GM12878 (cell line): Measurements from ENCODE around the gene ACAP2. TPM values are rescaled to one million over a fixed set of nuclear protein-coding genes. Genes with fewer than 3 reads are reported as not detected.

Experiments
- ATAC-seq: fragments of 200-7000 bp; cut with Tn5 transposase; 3 replicates; pipeline ENCODE4 v1.9.1; 2020; ENCODE audit warnings: mild to moderate bottlenecking, moderate library complexity
- BruUV-seq: library from RNA; stranded (reverse); fragments of 400-500 nt; replicated peaks from 2 replicates; lab custom pipeline; 2021; lab: Mats Ljungman, UMichigan
- CTCF ChIA-PET: fragments of 300-600 bp; sonication (Branson Sonifier 250); formaldehyde crosslinking; extraction: SDS; loops from one replicate; lab custom pipeline; 2021; ENCODE audit warnings: inconsistent platforms; lab: Yijun Ruan, JAX
- POLR2A ChIA-PET: fragments of 350-600 bp; formaldehyde crosslinking; extraction: SDS; loops from one replicate; lab custom pipeline; 2021; ENCODE audit warnings: inconsistent platforms; lab: Charles Lee
- RAD21 ChIA-PET: fragments of 300-600 bp; sonication (Branson Sonifier 250); formaldehyde crosslinking; loops from one replicate; lab custom pipeline; 2023; ENCODE audit warnings: antibody characterized with exemption; ENCODE audit not compliant: unreplicated experiment; lab: Charles Lee
- SMC1A ChIA-PET: fragments of 300-600 bp; sonication (Branson Sonifier 250); formaldehyde crosslinking; loops from one replicate; lab custom pipeline; 2023; ENCODE audit not compliant: unreplicated experiment, uncharacterized antibody; lab: Charles Lee
- DNase-seq: peaks from one replicate; pipeline ENCODE4 v3.0.0-alpha.2; 2011; ENCODE audit warnings: low read depth, low spot score
- FAIRE-seq: peaks from 3 replicates; lab custom pipeline; 2011; peaks lifted over from hg19 to GRCh38; lab: Jason Lieb, UNC
- H2AFZ ChIP-seq: 2 replicates; pipeline ENCODE4 v1.6.0; 2011; ENCODE audit warnings: low read depth, low read length, control low read depth; ENCODE audit not compliant: control insufficient read depth
- H3K27ac ChIP-seq: 2 replicates; pipeline ENCODE4 v1.5.1; 2011; ENCODE audit warnings: control low read depth; ENCODE audit not compliant: control insufficient read depth, insufficient read depth
- H3K27me3 ChIP-seq, 2 experiments: replicated peaks in 1 of 2; 2 replicates each; pipeline versions ENCODE4 v1.6.0 to v1.6.1; 2011; ENCODE audit warnings: low read length in 1 of 2; ENCODE audit not compliant: control insufficient read depth in 2 of 2, insufficient read depth in 2 of 2
- H3K36me3 ChIP-seq, 2 experiments: 2 replicates each; pipeline ENCODE4 v1.5.1; 2011; ENCODE audit warnings: low read length in 1 of 2; ENCODE audit not compliant: control insufficient read depth in 2 of 2, insufficient read depth in 2 of 2
- H3K4me1 ChIP-seq: 2 replicates; pipeline ENCODE4 v1.6.1; 2011; ENCODE audit warnings: mild to moderate bottlenecking, low read length, moderate library complexity, mixed read lengths; ENCODE audit not compliant: control insufficient read depth, insufficient read depth
- H3K4me2 ChIP-seq: 2 replicates; pipeline ENCODE4 v1.6.0; 2011; ENCODE audit warnings: control low read depth; ENCODE audit not compliant: control insufficient read depth, insufficient read depth
- H3K4me3 ChIP-seq: fragments of 200-600 bp; sonication (generic); 2 replicates; pipeline ENCODE4 v1.5.1; 2016
- H3K79me2 ChIP-seq: 2 replicates; pipeline ENCODE4 v1.6.0; 2011; ENCODE audit warnings: low read length; ENCODE audit not compliant: control insufficient read depth, insufficient read depth
- H3K9ac ChIP-seq: 2 replicates; pipeline ENCODE4 v1.8.0; 2011; ENCODE audit warnings: low read length, control low read depth, mixed read lengths; ENCODE audit not compliant: control insufficient read depth, insufficient read depth
- H3K9me3 ChIP-seq: replicated peaks from 3 replicates; pipeline ENCODE4 v1.5.1; 2011; ENCODE audit warnings: mild to moderate bottlenecking, low read length; ENCODE audit not compliant: control insufficient read depth, insufficient read depth
- H4K20me1 ChIP-seq: 2 replicates; pipeline ENCODE4 v1.6.0; 2011; ENCODE audit not compliant: control insufficient read depth, insufficient read depth
- BMI1 ChIP-seq: fragments of 450-650 bp; IDR thresholded peaks from 2 replicates; pipeline ENCODE4 v1.6.1; 2016; ENCODE audit warnings: mild to moderate bottlenecking, moderate library complexity, borderline replicate concordance
- CBFB ChIP-seq: IDR thresholded peaks from 2 replicates; pipeline ENCODE4 v1.6.1; 2016; ENCODE audit warnings: antibody characterized with exemption, low read depth
- CREB1 ChIP-seq: IDR thresholded peaks from 2 replicates; pipeline ENCODE4 v1.6.1; 2012; ENCODE audit warnings: low read depth, mild to moderate bottlenecking, inconsistent platforms
- ELK1 ChIP-seq: IDR thresholded peaks from 2 replicates; pipeline ENCODE4 v1.6.1; 2012; ENCODE audit warnings: low read depth, low read length, improper control_type of control experiment
- EZH2 ChIP-seq: IDR thresholded peaks from 2 replicates; pipeline ENCODE4 v1.6.1; 2012; ENCODE audit warnings: low read depth, mild to moderate bottlenecking, control low read depth, inconsistent platforms, low read length, borderline replicate concordance; ENCODE audit not compliant: control insufficient read depth
- MTA3 ChIP-seq: IDR thresholded peaks from 2 replicates; pipeline ENCODE4 v1.6.1; 2012; ENCODE audit warnings: low read length, inconsistent platforms, borderline replicate concordance
- POLR2AphosphoS2 ChIP-seq: IDR thresholded peaks from 2 replicates; pipeline ENCODE4 v1.6.1; 2011; ENCODE audit warnings: low read depth, mild to moderate bottlenecking, low read length, improper control_type of control experiment, moderate library complexity
- POU2F2 ChIP-seq: IDR thresholded peaks from 3 replicates; pipeline ENCODE4 v1.6.1; 2011; ENCODE audit warnings: low read depth, mild to moderate bottlenecking, low read length, borderline replicate concordance
- PRDM15 ChIP-seq: fragments of 450-650 bp; formaldehyde crosslinking; IDR thresholded peaks from 2 replicates; pipeline ENCODE4 v1.4.0; 2020; ENCODE audit warnings: mild to moderate bottlenecking, moderate library complexity
- SIN3A ChIP-seq: IDR thresholded peaks from 2 replicates; pipeline ENCODE4 v1.6.1; 2012; ENCODE audit warnings: low read depth, low read length, improper control_type of control experiment
- SIX5 ChIP-seq: IDR thresholded peaks from 2 replicates; pipeline ENCODE4 v1.6.1; 2011; ENCODE audit warnings: mild to moderate bottlenecking, low read depth, low read length, moderate library complexity; ENCODE audit not compliant: severe bottlenecking
- SMAD5 ChIP-seq: IDR thresholded peaks from 2 replicates; pipeline ENCODE4 v1.6.1; 2016; ENCODE audit warnings: antibody characterized with exemption, low read depth
- TCF12 ChIP-seq: IDR thresholded peaks from 2 replicates; pipeline ENCODE4 v1.6.1; 2011; ENCODE audit warnings: low read depth, mild to moderate bottlenecking, low read length
- TCF7 ChIP-seq: IDR thresholded peaks from 2 replicates; pipeline ENCODE4 v1.6.1; 2014; ENCODE audit warnings: antibody characterized with exemption, borderline replicate concordance
- WGBS: methylation state at CpG from one replicate; pipeline ENCODE4 v1.1.6; 2016; ENCODE audit warnings: low lambda C conversion rate; ENCODE audit not compliant: insufficient replicate concordance, insufficient coverage; ENCODE audit errors: missing lambda C conversion rate; 5-methylcytosine and 5-hydroxymethylcytosine counted together
- in situ Hi-C: fragments of 300-500 bp; cut with MboI; formaldehyde crosslinking; loops from 9 replicates; pipeline ENCODE4 v1.14.3; 2018; ENCODE audit warnings: mixed read lengths
- intact Hi-C: fragments of 100-400 bp; cut with micrococcal nuclease; formaldehyde crosslinking; loops from one replicate; pipeline ENCODE4 v1.14.2; 2022; ENCODE audit not compliant: unreplicated experiment
- polyA plus RNA-seq, 11 experiments: library from polyadenylated mRNA; depleted of rRNA in 4 of 11; unstranded in 6 of 11; stranded (reverse) in 5 of 11; fragments of >200 nt; fragmentation: Nextera tagmentation in 4 of 11; fragmentation: Illumina TruSeq in 1 of 11; extraction: Ambion mirVana in 4 of 11; extraction: Trizol in 1 of 11; gene quantifications; 1 replicate in 1 of 11; 2 replicates in 10 of 11; pipeline versions ENCODE4 v1.2.1 to v1.2.3, GENCODE V29; 2011 to 2016; ENCODE audit warnings: inconsistent platforms in 2 of 11, missing spikeins in 2 of 11, low read depth in 1 of 11
- total RNA-seq, 4 experiments: library from RNA; depleted of rRNA in 3 of 4; stranded (reverse); fragments of >200 nt in 3 of 4; fragmentation: Illumina TruSeq in 1 of 4; extraction: Trizol in 1 of 4; gene quantifications; 2 replicates each; pipeline versions ENCODE4 v1.2.1 to v1.2.3, GENCODE V29; 2013 to 2021
- TF ChIP-seq, protein P1 (sequence below): fragments of 450-650 bp; formaldehyde crosslinking; IDR thresholded peaks from 2 replicates; pipeline ENCODE4 v1.5.0; 2022; ENCODE audit warnings: mild to moderate bottlenecking, missing genetic modification characterization
- TF ChIP-seq, protein P2 (sequence below): IDR thresholded peaks from 2 replicates; pipeline ENCODE4 v1.6.1; 2012; ENCODE audit warnings: low read depth, low read length, improper control_type of control experiment

Gene ACAP2
- total and polyA plus RNA-seq, 10 of the 15 experiments (the other 5 are each of a cell fraction or from before 2014, with no cell fraction given), result 7.1 to 53.8 (median 35.7) TPM

GRCh38 chr3:195236801-195237570 is 205.8 kb downstream of the ACAP2 start:
- WGBS, result 92% methylated on average over 10 of the region's 10 CpGs
- ChIA-PET SMC1A (no interaction called here), RAD21 (no interaction called here), CTCF (no interaction called here), POLR2A (no interaction called here)
- DNase-seq (no peak), ATAC-seq (no peak), FAIRE-seq (no peak)
- H3K4me1 ChIP-seq, result no peaks in the 10 kb centered on the region
- no TSS peak for BruUV-seq
- in situ Hi-C loops (no loop called here), intact Hi-C loops (no loop called here)
- no peaks in the 10 kb centered on the region for H3K36me3 ChIP-seq
- no peaks in the 10 kb centered on the region for H4K20me1 ChIP-seq
- no peak overlapping the region for H2AFZ ChIP-seq
- no peak overlapping the region for H3K27ac ChIP-seq
- H3K9me3 ChIP-seq, result peaks cover 12% of the 10 kb centered on the region; the same call in 2 of the 3 replicates
- H3K27me3 ChIP-seq, result no peaks in the 10 kb centered on the region
- no peak overlapping the region for H3K9ac ChIP-seq
- H3K4me2 ChIP-seq, result no peak overlapping the region
- no peak overlapping the region for H3K4me3 ChIP-seq
- no peaks in the 10 kb centered on the region for H3K79me2 ChIP-seq
- TF ChIP-seq PRDM15 (no peak), SIN3A (no peak), ELK1 (no peak), EZH2 (no peak), BMI1 (no peak), CBFB (no peak), SMAD5 (no peak), POU2F2 (no peak), POLR2AphosphoS2 (no peak), TCF7 (no peak), MTA3 (no peak), SIX5 (no peak), TCF12 (no peak), CREB1 (no peak)
- TF ChIP-seq, protein P1, sequence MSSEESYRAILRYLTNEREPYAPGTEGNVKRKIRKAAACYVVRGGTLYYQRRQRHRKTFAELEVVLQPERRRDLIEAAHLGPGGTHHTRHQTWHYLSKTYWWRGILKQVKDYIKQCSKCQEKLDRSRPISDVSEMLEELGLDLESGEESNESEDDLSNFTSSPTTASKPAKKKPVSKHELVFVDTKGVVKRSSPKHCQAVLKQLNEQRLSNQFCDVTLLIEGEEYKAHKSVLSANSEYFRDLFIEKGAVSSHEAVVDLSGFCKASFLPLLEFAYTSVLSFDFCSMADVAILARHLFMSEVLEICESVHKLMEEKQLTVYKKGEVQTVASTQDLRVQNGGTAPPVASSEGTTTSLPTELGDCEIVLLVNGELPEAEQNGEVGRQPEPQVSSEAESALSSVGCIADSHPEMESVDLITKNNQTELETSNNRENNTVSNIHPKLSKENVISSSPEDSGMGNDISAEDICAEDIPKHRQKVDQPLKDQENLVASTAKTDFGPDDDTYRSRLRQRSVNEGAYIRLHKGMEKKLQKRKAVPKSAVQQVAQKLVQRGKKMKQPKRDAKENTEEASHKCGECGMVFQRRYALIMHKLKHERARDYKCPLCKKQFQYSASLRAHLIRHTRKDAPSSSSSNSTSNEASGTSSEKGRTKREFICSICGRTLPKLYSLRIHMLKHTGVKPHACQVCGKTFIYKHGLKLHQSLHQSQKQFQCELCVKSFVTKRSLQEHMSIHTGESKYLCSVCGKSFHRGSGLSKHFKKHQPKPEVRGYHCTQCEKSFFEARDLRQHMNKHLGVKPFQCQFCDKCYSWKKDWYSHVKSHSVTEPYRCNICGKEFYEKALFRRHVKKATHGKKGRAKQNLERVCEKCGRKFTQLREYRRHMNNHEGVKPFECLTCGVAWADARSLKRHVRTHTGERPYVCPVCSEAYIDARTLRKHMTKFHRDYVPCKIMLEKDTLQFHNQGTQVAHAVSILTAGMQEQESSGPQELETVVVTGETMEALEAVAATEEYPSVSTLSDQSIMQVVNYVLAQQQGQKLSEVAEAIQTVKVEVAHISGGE, result no peak
- TF ChIP-seq, protein P2, sequence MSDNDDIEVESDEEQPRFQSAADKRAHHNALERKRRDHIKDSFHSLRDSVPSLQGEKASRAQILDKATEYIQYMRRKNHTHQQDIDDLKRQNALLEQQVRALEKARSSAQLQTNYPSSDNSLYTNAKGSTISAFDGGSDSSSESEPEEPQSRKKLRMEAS, result no peak
